ENCODE measurements around the gene LOXL3.

Gene LOXL3

GRCh38 chr2:74556159-74556558 is 2.4 kb upstream of the LOXL3 start:
- Histone ChIP-seq H3K4me3 (ENCODE audit: low read length) (no peak overlapping the region; the same call in 1 of the 2 replicates), H3K27me3 (ENCODE audit: control insufficient read depth, low read length) (peaks cover 13% of the 10 kb centered on the region), H3K36me3 (ENCODE audit: control insufficient read depth, low read length) (peaks cover 13% of the 10 kb centered on the region), H3K9me2 (replicated peaks; ENCODE audit: control insufficient read depth, low read length) (no peaks in the 10 kb centered on the region), H3K79me2 (ENCODE audit: control insufficient read depth, low read length) (peaks cover 17% of the 10 kb centered on the region), H3K27ac (ENCODE audit: low read depth, low read length) (no peak overlapping the region), H3K9me3 (ENCODE audit: control insufficient read depth, insufficient read depth, low read length) (no peaks in the 10 kb centered on the region), H4K20me1 (ENCODE audit: control insufficient read depth, insufficient read depth, low read depth, low read length) (no peaks in the 10 kb centered on the region; the same call in 1 of the 2 replicates), H3K4me2 (ENCODE audit: low read length) (peak overlapping the region; percentile 87; the same call in 1 of the 2 replicates), H3F3A (ENCODE audit: control insufficient read depth, insufficient read depth) (no peaks in the 10 kb centered on the region), H3K4me1 (ENCODE audit: control insufficient read depth, low read length) (peaks cover 28% of the 10 kb centered on the region)
- no peak for TF ChIP-seq EZH2phosphoT487 (IDR thresholded peaks at IDR 0.05; ENCODE audit: borderline replicate concordance, low read length)
- TF ChIP-seq, protein P1, sequence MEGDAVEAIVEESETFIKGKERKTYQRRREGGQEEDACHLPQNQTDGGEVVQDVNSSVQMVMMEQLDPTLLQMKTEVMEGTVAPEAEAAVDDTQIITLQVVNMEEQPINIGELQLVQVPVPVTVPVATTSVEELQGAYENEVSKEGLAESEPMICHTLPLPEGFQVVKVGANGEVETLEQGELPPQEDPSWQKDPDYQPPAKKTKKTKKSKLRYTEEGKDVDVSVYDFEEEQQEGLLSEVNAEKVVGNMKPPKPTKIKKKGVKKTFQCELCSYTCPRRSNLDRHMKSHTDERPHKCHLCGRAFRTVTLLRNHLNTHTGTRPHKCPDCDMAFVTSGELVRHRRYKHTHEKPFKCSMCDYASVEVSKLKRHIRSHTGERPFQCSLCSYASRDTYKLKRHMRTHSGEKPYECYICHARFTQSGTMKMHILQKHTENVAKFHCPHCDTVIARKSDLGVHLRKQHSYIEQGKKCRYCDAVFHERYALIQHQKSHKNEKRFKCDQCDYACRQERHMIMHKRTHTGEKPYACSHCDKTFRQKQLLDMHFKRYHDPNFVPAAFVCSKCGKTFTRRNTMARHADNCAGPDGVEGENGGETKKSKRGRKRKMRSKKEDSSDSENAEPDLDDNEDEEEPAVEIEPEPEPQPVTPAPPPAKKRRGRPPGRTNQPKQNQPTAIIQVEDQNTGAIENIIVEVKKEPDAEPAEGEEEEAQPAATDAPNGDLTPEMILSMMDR (IDR thresholded peaks at IDR 0.05; ENCODE audit: low read depth, low read length, poor library complexity, severe bottlenecking) = no peak

GRCh38 chr2:74555610-74556103 is 1.9 kb upstream of the LOXL3 start:
- peak overlapping the region; percentile 87 for H3K4me2 ChIP-seq (ENCODE audit: low read length)
- no peak for TF ChIP-seq EZH2phosphoT487 (IDR thresholded peaks at IDR 0.05; ENCODE audit: borderline replicate concordance, low read length)
- H3K9me2 ChIP-seq (replicated peaks; ENCODE audit: control insufficient read depth, low read length) = no peaks in the 10 kb centered on the region
- H3K27me3 ChIP-seq (ENCODE audit: control insufficient read depth, low read length) = peaks cover 12% of the 10 kb centered on the region
- H3K9me3 ChIP-seq (ENCODE audit: control insufficient read depth, insufficient read depth, low read length) = no peaks in the 10 kb centered on the region
- H3K4me3 ChIP-seq (ENCODE audit: low read length) = peak overlapping the region; percentile 91
- H3K4me1 ChIP-seq (ENCODE audit: control insufficient read depth, low read length) = peaks cover 28% of the 10 kb centered on the region
- H4K20me1 ChIP-seq (ENCODE audit: control insufficient read depth, insufficient read depth, low read depth, low read length) = no peaks in the 10 kb centered on the region; the same call in 1 of the 2 replicates
- no peaks in the 10 kb centered on the region for H3F3A ChIP-seq (ENCODE audit: control insufficient read depth, insufficient read depth)
- peaks cover 17% of the 10 kb centered on the region for H3K79me2 ChIP-seq (ENCODE audit: control insufficient read depth, low read length)
- H3K27ac ChIP-seq (ENCODE audit: low read depth, low read length) = no peak overlapping the region
- H3K36me3 ChIP-seq (ENCODE audit: control insufficient read depth, low read length) = peaks cover 13% of the 10 kb centered on the region

- no peaks in the 10 kb centered on the region for H3K9me3 ChIP-seq (ENCODE audit: control insufficient read depth, insufficient read depth, low read length)
- no peaks in the 10 kb centered on the region for H3F3A ChIP-seq (ENCODE audit: control insufficient read depth, insufficient read depth)
- peaks cover 13% of the 10 kb centered on the region for H3K36me3 ChIP-seq (ENCODE audit: control insufficient read depth, low read length)
- peak overlapping the region; percentile 87 for H3K4me2 ChIP-seq (ENCODE audit: low read length)
- peak overlapping the region; percentile 91 for H3K4me3 ChIP-seq (ENCODE audit: low read length)
- peaks cover 11% of the 10 kb centered on the region for H3K27me3 ChIP-seq (ENCODE audit: control insufficient read depth, low read length)
- H4K20me1 ChIP-seq (ENCODE audit: control insufficient read depth, insufficient read depth, low read depth, low read length) = no peaks in the 10 kb centered on the region; the same call in 1 of the 2 replicates
- H3K79me2 ChIP-seq (ENCODE audit: control insufficient read depth, low read length) = peaks cover 17% of the 10 kb centered on the region
- TF ChIP-seq, protein P1 (IDR thresholded peaks at IDR 0.05; ENCODE audit: low read depth, low read length, poor library complexity, severe bottlenecking) = no peak
- no peak for TF ChIP-seq EZH2phosphoT487 (IDR thresholded peaks at IDR 0.05; ENCODE audit: borderline replicate concordance, low read length)
- no peaks in the 10 kb centered on the region for H3K9me2 ChIP-seq (replicated peaks; ENCODE audit: control insufficient read depth, low read length)
- H3K4me1 ChIP-seq (ENCODE audit: control insufficient read depth, low read length) = peaks cover 28% of the 10 kb centered on the region
- H3K27ac ChIP-seq (ENCODE audit: low read depth, low read length) = peak overlapping the region; percentile 22; the same call in 1 of the 2 replicates
These were observed 1.2 kb upstream of the LOXL3 start for GRCh38 chr2:74554820-74555531.

All from DOHH2 (cell line).